Fibroblast of the conjunctiva (primary cell): Measurements from ENCODE around the gene POU6F2.
"Not testable (repeated sequence)": the region's sequence is repeated elsewhere in the genome, so short reads cannot be mapped to it uniquely, and the experiment has no call there.

Source experiments
- DNase-seq: peaks from one replicate; pipeline ENCODE4 v3.0.0-alpha.2; 2010; ENCODE audit warnings: low read depth

POU6F2 gene

GRCh38 chr7:39187130-39187529, 209.4 kb downstream of the POU6F2 start:
- no peak for DNase-seq

GRCh38 chr7:39192476-39192875, 214.8 kb downstream of the POU6F2 start:
- DNase-seq, result no peak

- DNase-seq, result not testable (repeated sequence)
Observed at GRCh38 chr7:39194388-39194787, 216.7 kb downstream of the POU6F2 start.

GRCh38 chr7:39195967-39196366, 218.3 kb downstream of the POU6F2 start:
- DNase-seq, result no peak

GRCh38 chr7:39197831-39198230, 220.1 kb downstream of the POU6F2 start:
- no peak for DNase-seq

- DNase-seq, result no peak
Observed at GRCh38 chr7:39198556-39198955, 220.8 kb downstream of the POU6F2 start.

- no peak for DNase-seq
Observed at GRCh38 chr7:39199006-39199405, 221.3 kb downstream of the POU6F2 start.

GRCh38 chr7:39199951-39200350, 222.2 kb downstream of the POU6F2 start:
- no peak for DNase-seq

- DNase-seq, result no peak
Observed at GRCh38 chr7:39202041-39202440, 224.3 kb downstream of the POU6F2 start.

- DNase-seq, result no peak
Observed at GRCh38 chr7:39210362-39210761, 232.7 kb downstream of the POU6F2 start.

GRCh38 chr7:39211581-39211980, 233.9 kb downstream of the POU6F2 start:
- DNase-seq, result no peak

GRCh38 chr7:39212876-39213275, 235.2 kb downstream of the POU6F2 start:
- DNase-seq, result no peak

- DNase-seq, result no peak
Observed at GRCh38 chr7:39217783-39218182, 240.1 kb downstream of the POU6F2 start.

GRCh38 chr7:39219869-39220268, 242.2 kb downstream of the POU6F2 start:
- DNase-seq, result no peak

- no peak for DNase-seq
Observed at GRCh38 chr7:39221901-39222300, 244.2 kb downstream of the POU6F2 start.

- no peak for DNase-seq
Observed at GRCh38 chr7:39228946-39229345, 251.2 kb downstream of the POU6F2 start.

GRCh38 chr7:39233851-39234529, 256.3 kb downstream of the POU6F2 start:
- DNase-seq, result no peak

- DNase-seq, result no peak
Observed at GRCh38 chr7:39238234-39238869, 260.6 kb downstream of the POU6F2 start.

GRCh38 chr7:39240864-39241263, 263.2 kb downstream of the POU6F2 start:
- no peak for DNase-seq

- no peak for DNase-seq
Observed at GRCh38 chr7:39247576-39247975, 269.9 kb downstream of the POU6F2 start.

GRCh38 chr7:39248041-39248691, 270.5 kb downstream of the POU6F2 start:
- no peak for DNase-seq

GRCh38 chr7:39248692-39249090, 271.0 kb downstream of the POU6F2 start:
- no peak for DNase-seq

GRCh38 chr7:39249635-39250152, 272.0 kb downstream of the POU6F2 start:
- DNase-seq, result no peak
